Activated CD8-positive, alpha-beta memory T cell treated with anti-CD3 and anti-CD28 coated beads for 36 hours (primary cell): ENCODE measurements around the gene ENAH. TPM values are rescaled to one million over a fixed set of nuclear protein-coding genes. Genes with fewer than 3 reads are reported as not detected.

Experiments used
- CTCF ChIA-PET: fragments of 350-600 bp; sonication (Branson Sonifier 250); formaldehyde crosslinking; loops from one replicate; lab custom pipeline; 2021; ENCODE audit warnings: antibody characterized with exemption; lab: Charles Lee
- POLR2A ChIA-PET: fragments of 350-600 bp; sonication (Branson Sonifier 250); formaldehyde crosslinking; loops from one replicate; lab custom pipeline; 2021; ENCODE audit warnings: antibody characterized with exemption; lab: Charles Lee
- total RNA-seq, 2 experiments: library from RNA; stranded (reverse); gene quantifications; one replicate each; pipeline ENCODE4 v1.2.3, GENCODE V29; 2021

ENAH gene
- total RNA-seq, 2 experiments from 2014 or later = 0.53 to 1.1 TPM

GRCh38 chr1:225442123-225442505 is 210.8 kb downstream of the ENAH start:
- ChIA-PET CTCF (interaction anchor here (1.2 kb wide), 1 partner anchor 9 kb away, joined by 3 read pairs; no protein-coding TSS in a partner anchor), POLR2A (interaction anchor here (1.1 to 1.9 kb wide), 2 partner anchors 15 to 26 kb away, joined by 4 to 10 read pairs; no protein-coding TSS in a partner anchor)

DNA sequence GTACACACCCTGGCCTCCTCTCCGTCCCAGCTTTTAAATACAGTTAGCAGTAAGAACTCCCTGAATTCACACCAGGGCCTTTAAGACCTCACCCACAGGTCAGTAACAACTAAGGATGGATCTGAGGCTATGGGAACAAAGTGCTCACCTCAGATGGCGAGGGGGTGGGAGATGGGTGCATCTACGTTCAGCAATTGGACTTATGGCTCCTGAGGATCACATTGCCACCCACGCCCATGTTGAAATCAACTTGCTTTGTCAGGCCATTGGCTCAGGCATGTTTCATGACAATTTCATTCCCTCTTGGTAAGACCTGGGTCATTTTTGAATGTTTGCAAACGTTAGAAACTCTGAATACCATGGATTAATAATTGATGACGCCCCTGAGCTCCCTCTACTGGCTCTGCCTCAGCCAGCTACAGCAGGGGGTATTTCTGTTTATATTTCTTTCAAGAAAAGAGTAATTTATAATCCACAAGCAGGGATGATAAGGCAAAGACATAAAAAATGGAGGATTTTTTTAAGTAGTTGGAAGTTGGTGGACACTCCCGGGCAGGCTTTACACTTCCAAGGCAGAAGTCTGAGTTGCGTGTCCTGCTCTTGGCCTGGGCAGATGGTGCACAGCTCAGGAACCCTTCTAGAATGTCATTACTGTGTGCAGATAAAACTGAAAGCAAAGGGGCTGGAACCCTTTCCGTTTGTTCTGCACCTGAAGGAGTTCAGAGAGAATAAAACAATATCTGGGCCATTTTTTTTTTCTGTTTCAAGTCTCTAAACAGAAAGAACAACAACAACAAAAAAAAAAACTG is 211.4 kb downstream of the ENAH start:
- POLR2A ChIA-PET = interaction anchor here (1.1 to 1.9 kb wide), 2 partner anchors 15 to 26 kb away, joined by 4 to 10 read pairs; no protein-coding TSS in a partner anchor
- CTCF ChIA-PET = interaction anchor here (0.8 to 1.2 kb wide), 2 partner anchors 9 to 27 kb away, joined by 3 read pairs; no protein-coding TSS in a partner anchor

- ChIA-PET CTCF (interaction anchor here (0.8 to 1.2 kb wide), 4 partner anchors 8 to 34 kb away, joined by 3 to 4 read pairs (median 3); no protein-coding TSS in a partner anchor), POLR2A (interaction anchor here (1.1 kb wide), 1 partner anchor 14 kb away, joined by 4 read pairs; no protein-coding TSS in a partner anchor)
Observed at GRCh38 chr1:225440380-225441221, 212.3 kb downstream of the ENAH start.

DNA sequence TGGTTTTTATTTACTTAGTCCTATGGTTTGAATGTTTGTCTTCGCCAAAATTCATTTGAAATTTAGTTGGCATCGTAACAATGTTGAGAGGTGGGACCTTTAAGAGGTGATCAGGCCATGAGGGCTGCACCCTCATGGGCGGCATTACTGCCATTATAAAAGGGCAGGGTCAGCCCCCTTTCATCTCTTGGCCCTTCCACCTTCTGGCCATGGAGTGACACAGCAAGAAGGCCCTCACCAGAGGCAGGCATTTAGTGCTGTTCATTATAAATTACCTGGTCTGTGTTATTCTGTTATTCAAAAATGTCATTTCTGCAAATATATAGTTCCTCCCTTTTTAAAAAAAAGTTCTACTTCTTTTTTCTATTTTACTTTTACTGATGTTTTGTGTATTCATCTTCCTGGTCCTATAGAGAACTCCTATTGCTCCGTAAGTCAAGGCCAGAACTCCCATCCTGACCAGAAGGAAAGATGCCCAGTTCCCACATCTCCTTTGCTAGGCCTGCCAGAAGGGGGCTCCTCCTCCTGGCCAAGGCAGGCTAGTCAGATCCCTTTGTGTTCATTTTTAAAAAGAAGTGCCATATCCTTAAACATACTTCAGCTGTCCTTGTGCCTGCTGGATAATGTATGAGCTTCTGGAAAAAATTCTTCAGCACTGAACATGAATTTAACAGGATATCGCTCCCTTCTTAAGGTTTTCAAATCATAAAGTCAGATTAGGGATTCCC is 215.0 kb downstream of the ENAH start:
- ChIA-PET CTCF (no interaction called here), POLR2A (no interaction called here)

Other genes with a start within 250 kb of the ENAH start
- gene LBR, start 225.1 kb downstream of the ENAH start, total RNA-seq = 100 to 1,000 TPM; 147 TPM
- gene SRP9, start 124.7 kb upstream of the ENAH start, total RNA-seq = 100 to 1,000 TPM; 331 to 336 TPM
- 1 to 10 TPM; 1.8 to 2.4 TPM for gene EPHX1, start 157.0 kb upstream of the ENAH start, total RNA-seq
- 10 to 100 TPM; 30.4 to 31.3 TPM for gene TMEM63A, start 229.3 kb upstream of the ENAH start, total RNA-seq
- gene LEFTY1, start 236.0 kb upstream of the ENAH start, total RNA-seq = not detected